Stimulated activated naive CD8-positive, alpha-beta T cell treated with anti-CD3 and anti-CD28 coated beads, Interleukin-15, Interleukin-2, amounts not matched to agents 100 U/mL and 50 U/mL, for 24 hours (primary cell): ENCODE measurements around the gene TBX21.

Experiments
- ATAC-seq: fragments of 150-1000 bp; cut with Tn5 transposase; one replicate; pipeline ENCODE4 v1.10.0; 2021
- DNase-seq: peaks from one replicate; pipeline ENCODE4 v3.0.0; 2021

TBX21 gene

DNA sequence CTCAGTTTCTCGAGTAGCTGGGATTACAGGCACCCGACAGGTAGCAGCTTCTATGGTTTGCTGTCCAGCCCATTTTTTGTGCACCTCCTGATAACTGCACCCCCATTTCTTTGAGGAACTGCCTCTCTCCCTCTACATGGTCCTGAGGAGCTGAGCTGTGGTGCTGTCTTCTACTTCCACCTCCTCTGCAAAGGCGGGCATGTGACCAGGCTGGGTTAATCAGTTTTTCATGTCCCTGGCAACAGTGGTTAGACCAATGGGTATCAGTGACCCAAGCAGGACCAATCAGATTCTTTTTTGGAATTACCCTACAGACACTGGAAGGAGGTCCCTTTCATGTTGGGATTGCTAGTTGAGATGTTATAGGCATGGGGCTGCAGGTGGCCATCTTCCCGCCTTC lies 41.3 kb downstream of the TBX21 start:
- no peak for DNase-seq
- no peak for ATAC-seq

DNA sequence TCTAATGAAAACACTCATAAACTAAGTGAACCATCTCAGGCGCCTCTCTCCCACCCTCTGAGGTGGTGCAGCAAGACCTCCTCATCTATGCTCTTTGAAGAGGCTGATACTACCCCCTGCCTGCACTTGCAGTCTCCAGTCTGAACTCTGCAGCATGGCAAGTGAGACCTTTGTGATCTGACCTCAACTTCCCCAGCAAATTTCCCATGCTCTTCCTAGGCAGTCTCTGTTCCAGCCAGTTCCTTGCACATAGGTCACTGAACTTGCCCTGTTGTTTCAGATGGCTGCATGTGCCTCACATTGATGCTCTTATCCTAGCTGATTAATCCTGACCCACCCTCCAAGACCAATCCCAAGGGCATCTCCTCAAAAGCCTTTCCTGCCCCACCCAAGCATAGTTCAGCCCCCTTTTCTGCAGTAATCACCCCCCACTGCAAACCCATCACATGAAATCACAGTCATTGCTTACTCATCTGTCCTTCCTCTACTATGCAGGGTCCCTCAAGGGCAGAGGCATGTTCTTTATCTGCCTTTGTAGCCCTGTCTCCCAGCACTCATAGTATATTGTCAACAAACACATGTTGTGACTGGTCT lies 42.0 kb downstream of the TBX21 start:
- DNase-seq (no peak), ATAC-seq (no peak)

DNA sequence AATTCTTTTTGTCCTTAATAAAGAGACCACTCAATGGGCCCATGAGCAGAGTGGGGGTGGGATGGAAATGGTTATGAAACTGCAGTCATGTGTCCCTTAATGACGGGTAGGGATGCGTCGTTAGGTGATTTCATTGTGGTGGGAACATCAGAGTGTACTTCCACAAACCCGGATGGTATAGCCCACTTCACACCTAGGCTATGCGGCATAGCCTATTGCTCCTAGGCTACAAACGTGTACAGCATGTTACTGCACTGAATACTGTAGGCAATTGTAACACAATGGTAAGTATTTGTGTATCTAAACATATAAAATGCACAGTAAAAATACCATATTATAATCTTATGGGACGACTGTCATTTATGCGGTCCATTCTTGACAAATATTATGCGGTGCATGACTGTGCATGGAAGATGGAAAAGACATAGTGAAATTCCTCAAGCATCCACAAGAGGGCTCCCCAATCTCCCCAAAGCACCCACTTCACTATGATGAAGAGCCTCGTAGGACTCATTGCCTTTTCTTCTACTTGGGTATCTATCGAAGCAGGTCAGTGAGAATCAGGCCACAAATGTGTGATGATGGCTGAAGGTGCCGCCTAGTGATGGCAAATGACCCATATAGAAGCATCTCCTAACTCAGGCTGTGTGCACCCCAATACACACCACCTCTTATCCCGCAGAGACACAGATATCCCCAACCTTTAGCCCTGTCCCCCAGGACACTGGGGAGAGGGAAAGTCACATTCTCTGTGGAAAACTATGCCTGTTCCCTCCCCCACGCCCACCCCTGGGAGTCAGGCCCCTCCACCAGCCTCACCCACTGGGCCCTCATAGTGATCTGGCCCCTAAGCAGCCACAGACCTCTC lies 43.5 kb downstream of the TBX21 start:
- ATAC-seq (peak; percentile 83), DNase-seq (peak; percentile 29)

DNA sequence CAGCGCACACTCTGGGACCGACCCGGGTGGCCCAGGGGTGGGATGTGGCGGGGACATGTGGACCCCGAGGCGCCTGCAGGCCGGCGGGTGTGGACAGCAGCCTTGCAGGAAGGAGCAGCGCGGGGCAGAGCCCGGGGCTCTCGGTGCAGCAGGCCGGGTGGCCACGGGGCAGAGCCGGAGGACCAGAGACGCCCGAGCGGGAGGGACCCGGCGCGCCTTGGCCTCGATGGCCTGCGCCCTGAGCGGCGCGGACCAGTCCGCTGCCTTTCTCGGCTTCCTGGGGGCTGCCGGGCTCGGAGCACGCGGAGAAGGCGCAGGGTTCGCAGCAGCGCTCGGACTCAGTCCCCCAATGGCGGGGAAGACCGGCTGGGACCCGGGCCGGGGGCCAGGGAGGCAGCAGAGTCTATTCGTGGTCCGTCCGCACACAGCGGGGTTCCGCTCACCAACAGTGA lies 45.2 kb downstream of the TBX21 start:
- DNase-seq (no peak), ATAC-seq (no peak)

GRCh38 chr17:47781397-47781796 lies 48.4 kb downstream of the TBX21 start:
- DNase-seq (no peak), ATAC-seq (no peak)

- DNase-seq (peak; percentile 55), ATAC-seq (no peak)
Measured at GRCh38 chr17:47785538-47786123, 52.6 kb downstream of the TBX21 start.

GRCh38 chr17:47789611-47790561 lies 56.9 kb downstream of the TBX21 start:
- ATAC-seq (peak; percentile 94), DNase-seq (peak; percentile 73)

DNA sequence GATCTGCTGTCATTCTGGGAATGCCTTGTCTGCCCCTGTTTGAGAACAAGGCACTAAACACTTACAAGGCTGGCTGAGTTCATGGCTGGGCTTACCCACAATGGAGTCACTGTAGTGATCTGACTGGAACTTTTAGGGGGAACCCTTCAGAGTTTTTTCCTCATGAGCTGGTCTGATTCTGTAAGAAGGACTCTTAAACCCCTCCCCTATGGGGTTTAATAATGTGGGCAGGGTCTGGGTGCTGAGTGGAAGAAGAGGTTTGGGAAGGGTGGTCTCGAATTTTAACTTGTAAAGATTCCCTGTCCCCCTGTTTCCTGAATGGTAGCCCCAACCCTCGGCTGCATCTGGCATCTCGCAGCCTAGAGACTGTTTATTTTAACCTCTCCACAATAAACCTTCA lies 58.0 kb downstream of the TBX21 start:
- DNase-seq: no peak
- ATAC-seq: no peak

GRCh38 chr17:47792457-47792856 lies 59.4 kb downstream of the TBX21 start:
- ATAC-seq (no peak), DNase-seq (no peak)

- no peak for ATAC-seq
- no peak for DNase-seq
Measured at GRCh38 chr17:47792979-47793378, 59.9 kb downstream of the TBX21 start.
